ENCODE data around the gene CACNA2D3.

Gene CACNA2D3

GRCh38 chr3:54773271-54773670 is 650.9 kb downstream of the CACNA2D3 start:
- no peak for DNase-seq

- no peak for DNase-seq
Measured at GRCh38 chr3:54776601-54777000, 654.2 kb downstream of the CACNA2D3 start.

GRCh38 chr3:54777141-54777540 is 654.8 kb downstream of the CACNA2D3 start:
- no peak for DNase-seq

- no peak for DNase-seq
Measured at GRCh38 chr3:54780336-54780735, 658.0 kb downstream of the CACNA2D3 start.

GRCh38 chr3:54781728-54782127 is 659.4 kb downstream of the CACNA2D3 start:
- DNase-seq: no peak

GRCh38 chr3:54783611-54784010 is 661.3 kb downstream of the CACNA2D3 start:
- no peak for DNase-seq

GRCh38 chr3:54784021-54784420 is 661.7 kb downstream of the CACNA2D3 start:
- no peak for DNase-seq

- DNase-seq: no peak
Measured at GRCh38 chr3:54785976-54786375, 663.6 kb downstream of the CACNA2D3 start.

- DNase-seq: no peak
Measured at GRCh38 chr3:54790051-54790450, 667.7 kb downstream of the CACNA2D3 start.

GRCh38 chr3:54791501-54792156 is 669.3 kb downstream of the CACNA2D3 start:
- no peak for DNase-seq

- DNase-seq: no peak
Measured at GRCh38 chr3:54792584-54792983, 670.2 kb downstream of the CACNA2D3 start.

GRCh38 chr3:54793171-54793570 is 670.8 kb downstream of the CACNA2D3 start:
- no peak for DNase-seq

- DNase-seq: no peak
Measured at GRCh38 chr3:54797111-54797510, 674.8 kb downstream of the CACNA2D3 start.

GRCh38 chr3:54800478-54800877 is 678.1 kb downstream of the CACNA2D3 start:
- DNase-seq: no peak

- DNase-seq: no peak
Measured at GRCh38 chr3:54801977-54802376, 679.6 kb downstream of the CACNA2D3 start.

- no peak for DNase-seq
Measured at GRCh38 chr3:54810401-54810800, 688.0 kb downstream of the CACNA2D3 start.

- DNase-seq: no peak
Measured at GRCh38 chr3:54814224-54814623, 691.9 kb downstream of the CACNA2D3 start.

- no peak for DNase-seq
Measured at GRCh38 chr3:54817628-54818027, 695.3 kb downstream of the CACNA2D3 start.

- DNase-seq: no peak
Measured at GRCh38 chr3:54818486-54818885, 696.1 kb downstream of the CACNA2D3 start.

- DNase-seq: no peak
Measured at GRCh38 chr3:54818942-54819341, 696.6 kb downstream of the CACNA2D3 start.

GRCh38 chr3:54819946-54820345 is 697.6 kb downstream of the CACNA2D3 start:
- no peak for DNase-seq

- DNase-seq: no peak
Measured at GRCh38 chr3:54822206-54822605, 699.9 kb downstream of the CACNA2D3 start.

- no peak for DNase-seq
Measured at GRCh38 chr3:54826251-54826691, 703.9 kb downstream of the CACNA2D3 start.

- DNase-seq: no peak
Measured at GRCh38 chr3:54827056-54827687, 704.8 kb downstream of the CACNA2D3 start.

GRCh38 chr3:54827776-54828175 is 705.4 kb downstream of the CACNA2D3 start:
- DNase-seq: no peak
